Esophagus squamous epithelium (tissue), 4 donors: ENCODE results near the gene OR4M1.
"Not testable (repeated sequence)": the region's sequence is repeated elsewhere in the genome, so short reads cannot be mapped to it uniquely, and the experiment has no call there.

ENCODE experiments used
- POLR2A ChIP-seq, 4 donors: fragments of 450-650 bp; IDR thresholded peaks; one replicate each; pipeline ENCODE4 v1.6.1; 2017; ENCODE audit warnings: antibody characterized with exemption in 4 of 4, mild to moderate bottlenecking in 4 of 4, moderate library complexity in 3 of 4
- TF ChIP-seq, protein P1 (sequence below), 6 experiments: fragments of 450-650 bp in 4 of 6; fragments of 200-600 bp in 2 of 6; sonication (generic) in 2 of 6; IDR thresholded peaks; one replicate each; pipeline ENCODE4 v1.5.1; 2016 to 2019; ENCODE audit warnings: antibody characterized with exemption in 6 of 6, mild to moderate bottlenecking in 4 of 6, moderate library complexity in 4 of 6

DNA sequence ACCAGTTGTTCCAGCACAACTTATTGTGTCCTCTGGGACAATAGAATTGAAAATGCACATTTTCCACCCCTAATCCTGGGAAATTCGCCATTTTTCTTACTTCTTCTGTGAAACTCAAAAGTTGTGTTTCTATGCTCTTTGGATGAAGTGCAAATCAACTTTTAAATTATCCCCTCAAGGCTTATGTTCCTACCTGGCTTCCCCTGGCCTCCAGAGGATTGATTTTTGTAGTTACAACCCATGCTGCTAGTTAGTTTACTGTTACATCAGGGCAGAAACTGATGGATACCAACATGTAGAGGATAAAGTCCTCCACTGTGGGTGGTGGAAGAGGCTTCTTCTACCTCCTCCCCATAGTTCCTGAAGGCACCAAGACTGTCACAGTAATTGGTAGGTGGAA lies at the start of gene OR4M1:
- TF ChIP-seq, protein P1, sequence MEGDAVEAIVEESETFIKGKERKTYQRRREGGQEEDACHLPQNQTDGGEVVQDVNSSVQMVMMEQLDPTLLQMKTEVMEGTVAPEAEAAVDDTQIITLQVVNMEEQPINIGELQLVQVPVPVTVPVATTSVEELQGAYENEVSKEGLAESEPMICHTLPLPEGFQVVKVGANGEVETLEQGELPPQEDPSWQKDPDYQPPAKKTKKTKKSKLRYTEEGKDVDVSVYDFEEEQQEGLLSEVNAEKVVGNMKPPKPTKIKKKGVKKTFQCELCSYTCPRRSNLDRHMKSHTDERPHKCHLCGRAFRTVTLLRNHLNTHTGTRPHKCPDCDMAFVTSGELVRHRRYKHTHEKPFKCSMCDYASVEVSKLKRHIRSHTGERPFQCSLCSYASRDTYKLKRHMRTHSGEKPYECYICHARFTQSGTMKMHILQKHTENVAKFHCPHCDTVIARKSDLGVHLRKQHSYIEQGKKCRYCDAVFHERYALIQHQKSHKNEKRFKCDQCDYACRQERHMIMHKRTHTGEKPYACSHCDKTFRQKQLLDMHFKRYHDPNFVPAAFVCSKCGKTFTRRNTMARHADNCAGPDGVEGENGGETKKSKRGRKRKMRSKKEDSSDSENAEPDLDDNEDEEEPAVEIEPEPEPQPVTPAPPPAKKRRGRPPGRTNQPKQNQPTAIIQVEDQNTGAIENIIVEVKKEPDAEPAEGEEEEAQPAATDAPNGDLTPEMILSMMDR (IDR thresholded peaks at IDR 0.05), result not testable (repeated sequence)
- TF ChIP-seq POLR2A (IDR thresholded peaks at IDR 0.05), result not testable (repeated sequence)
